Lung (tissue), 12 donors: ENCODE data around the gene SCRN1. TPM values are rescaled to one million over a fixed set of nuclear protein-coding genes. Genes with fewer than 3 reads are reported as not detected.

Experiments used
- ATAC-seq: fragments of 200-7000 bp; cut with Tn5 transposase; one replicate; pipeline ENCODE4 v1.9.1; 2020; ENCODE audit warnings: moderate number of reproducible peaks; ENCODE audit not compliant: insufficient read depth, low FRiP score
- DNase-seq, 3 donors: peaks; one replicate each; pipeline ENCODE4 v3.0.0-alpha.2; 2013 to 2017
- H3K27ac ChIP-seq, 2 donors: one replicate each; pipeline ENCODE4 v1.5.1; 2013; ENCODE audit warnings: mild to moderate bottlenecking in 2 of 2, moderate library complexity in 2 of 2, control low read depth in 1 of 2, inconsistent platforms in 1 of 2, low read depth in 1 of 2, low read length in 1 of 2
- H3K27me3 ChIP-seq, 3 donors: one replicate each; pipeline ENCODE4 v1.5.1; 2013; ENCODE audit warnings: low read length in 2 of 3; ENCODE audit not compliant: control insufficient read depth in 3 of 3, insufficient read depth in 3 of 3
- H3K36me3 ChIP-seq, 4 donors: one replicate each; pipeline ENCODE4 v1.5.1; 2013; ENCODE audit warnings: low read length in 4 of 4, mild to moderate bottlenecking in 1 of 4, moderate library complexity in 1 of 4; ENCODE audit not compliant: control insufficient read depth in 4 of 4, insufficient read depth in 4 of 4
- H3K4me1 ChIP-seq, 5 donors: one replicate each; pipeline ENCODE4 v1.5.1; 2013; ENCODE audit warnings: low read length in 5 of 5, mild to moderate bottlenecking in 2 of 5, moderate library complexity in 1 of 5; ENCODE audit not compliant: control insufficient read depth in 5 of 5, insufficient read depth in 5 of 5
- H3K4me3 ChIP-seq: one replicate; pipeline ENCODE4 v1.5.1; 2013; ENCODE audit warnings: mild to moderate bottlenecking, control low read depth, moderate library complexity
- H3K9ac ChIP-seq, 2 donors: one replicate each; pipeline ENCODE4 v1.5.1; 2013; ENCODE audit warnings: low read length in 2 of 2, control low read depth in 1 of 2; ENCODE audit not compliant: insufficient read depth in 1 of 2
- H3K9me3 ChIP-seq, 4 donors: one replicate each; pipeline ENCODE4 v1.5.1; 2013; ENCODE audit warnings: low read length in 3 of 4, mild to moderate bottlenecking in 1 of 4, moderate library complexity in 1 of 4; ENCODE audit not compliant: control insufficient read depth in 4 of 4, insufficient read depth in 3 of 4
- CTCF ChIP-seq: IDR thresholded peaks from 2 replicates; pipeline ENCODE4 v1.5.1; 2012; ENCODE audit warnings: mild to moderate bottlenecking; ENCODE audit errors: control extremely low read depth, extremely low read depth
- WGBS, 2 donors: extraction: QIAGEN DNeasy Blood & Tissue Kit; methylation state at CpG; one replicate each; pipeline ENCODE4 v1.1.7; 2013; 5-methylcytosine and 5-hydroxymethylcytosine counted together
- polyA plus RNA-seq, 2 donors: library from polyadenylated mRNA; stranded (reverse); fragments of 200-250 nt; gene quantifications; one replicate each; pipeline ENCODE4 v1.2.1, GENCODE V29; 2013
- total RNA-seq, 2 donors: library from RNA; depleted of rRNA in 1 of 2; stranded (reverse); fragments of >200 nt in 1 of 2; gene quantifications; one replicate each; pipeline ENCODE4 v1.2.1, GENCODE V29; 2014 to 2021
- donor health status: control.
- donor health status: control.
- donor health status: Bipolar disorder and iron deficiency.
- donor health status: healthy.
- donor health status: DM: yes; HTN: yes; CAD: no.

Gene SCRN1
- total and polyA plus RNA-seq, 4 donors: 5.5 to 32.3 (median 20.2) TPM

GRCh38 chr7:30034501-30034900 is 44.9 kb upstream of the SCRN1 start:
- Histone ChIP-seq H3K36me3 (peaks cover 0 to 5% (median 0%) of the 10 kb centered on the region in 4 donors), H3K27ac (no peak overlapping the region), H3K4me3 (no peak overlapping the region), H3K4me1 (peaks cover 1 to 12% (median 7%) of the 10 kb centered on the region in 5 donors), H3K27me3 (no peaks in the 10 kb centered on the region), H3K9me3 (no peaks in the 10 kb centered on the region), H3K9ac (no peak overlapping the region)
- WGBS, 2 donors: 56 to 82% methylated on average over 3 of the region's 3 CpGs
- ATAC-seq: no peak
- no peak for DNase-seq
- no peak for TF ChIP-seq CTCF

- Histone ChIP-seq H3K9ac (no peak overlapping the region), H3K27ac (no peak overlapping the region), H3K9me3 (no peaks in the 10 kb centered on the region), H3K27me3 (no peaks in the 10 kb centered on the region), H3K4me3 (no peak overlapping the region), H3K36me3 (peaks cover 0 to 8% (median 0%) of the 10 kb centered on the region in 4 donors), H3K4me1 (peaks cover 1 to 14% (median 8%) of the 10 kb centered on the region in 5 donors)
- no peak for TF ChIP-seq CTCF
- 54 to 67% methylated on average over 4 of the region's 4 CpGs for WGBS, 2 donors
- ATAC-seq: no peak
- DNase-seq: peak in 2 of 3 donors; percentile 13 to 14
Measured at GRCh38 chr7:30032310-30033125, 42.9 kb upstream of the SCRN1 start.

GRCh38 chr7:30029696-30030095 is 40.1 kb upstream of the SCRN1 start:
- 34 to 47% methylated on average over 6 of the region's 6 CpGs for WGBS, 2 donors
- Histone ChIP-seq H3K27ac (no peak overlapping the region), H3K9ac (peak overlapping the region in 1 of 2 donors; percentile 93)

More at GRCh38 chr7:30029696-30030095, 40.1 kb upstream of the SCRN1 start:
- Histone ChIP-seq H3K27me3 (no peaks in the 10 kb centered on the region), H3K9me3 (no peaks in the 10 kb centered on the region), H3K4me1 (peaks cover 1 to 31% (median 11%) of the 10 kb centered on the region in 5 donors), H3K4me3 (no peak overlapping the region), H3K36me3 (peaks cover 0 to 3% (median 0%) of the 10 kb centered on the region in 4 donors)
- no peak for ATAC-seq
- peak in 1 of 3 donors; percentile 12 for DNase-seq
- TF ChIP-seq CTCF: no peak
